ENCODE results near the gene NUDT3. TPM values are rescaled to one million over a fixed set of nuclear protein-coding genes. Genes with fewer than 3 reads are reported as not detected.
A peak's percentile ranks its signal among the peaks of the same experiment; 100 is the strongest.

NUDT3 gene
- polyA plus RNA-seq, 3 donors, result 9.3 to 33.3 (median 10.9) TPM

DNA sequence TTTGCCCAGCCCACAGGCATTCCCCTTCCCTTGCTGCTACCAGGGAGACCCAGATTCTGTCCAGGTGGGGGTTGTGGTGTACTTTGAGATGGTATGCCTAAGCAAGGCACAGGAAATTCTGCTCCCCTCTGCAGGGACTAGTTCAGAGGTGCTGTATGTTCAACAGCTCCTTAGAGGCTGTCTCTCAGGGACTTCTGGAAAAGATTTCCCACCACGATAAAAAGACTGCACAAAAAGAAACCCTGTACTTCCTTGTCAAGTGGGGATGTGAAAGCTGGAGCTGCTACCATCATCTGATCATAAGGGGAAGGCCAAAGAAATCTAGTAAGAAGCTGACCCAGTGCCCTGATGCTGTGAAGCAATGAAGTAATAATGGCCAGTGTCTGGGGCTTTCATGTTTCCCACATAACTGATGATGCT, 92.1 kb downstream of the NUDT3 start:
- intact Hi-C loops (cut with micrococcal nuclease), result loop anchor here in 1 of 2 donors (5.0 to 10.0 kb wide), 2 partner anchors 46 to 47 kb away; no protein-coding TSS in a partner anchor
- Histone ChIP-seq H3K4me1 (ENCODE audit: control insufficient read depth in 1 of 2, insufficient read depth in 2 of 2, low read length in 2 of 2) (peaks cover 17 to 19% of the 10 kb centered on the region in 2 donors), H3K4me2 (replicated peaks; ENCODE audit: extremely low read depth, low read length, poor library complexity, severe bottlenecking) (peak overlapping the region; percentile 62), H2AFZ (ENCODE audit: insufficient read depth, low read depth, low read length, poor library complexity, severe bottlenecking) (peak overlapping the region; percentile 43), H3K27ac (ENCODE audit: low read depth in 1 of 2, low read length in 2 of 2) (peak overlapping the region; percentile 77 to 88), H3K9me3 (replicated peaks in 1 of 2; ENCODE audit: control insufficient read depth in 1 of 2, insufficient read depth in 1 of 2, low read length in 2 of 2) (no peaks in the 10 kb centered on the region), H3K9ac (ENCODE audit: insufficient read depth, low read length, poor library complexity, severe bottlenecking) (peak overlapping the region; percentile 43), H3K4me3 (replicated peaks in 1 of 3; ENCODE audit: low read depth in 2 of 3, low read length in 3 of 3) (peak overlapping the region in 1 of 3 experiments; percentile 49), H3K79me2 (ENCODE audit: insufficient read depth, low read length) (peaks cover 76% of the 10 kb centered on the region), H3K36me3 (replicated peaks in 1 of 2; ENCODE audit: control insufficient read depth in 1 of 2, insufficient read depth in 2 of 2, low read length in 2 of 2) (peaks cover 2 to 7% of the 10 kb centered on the region in 2 donors), H3K27me3 (ENCODE audit: control insufficient read depth in 2 of 2, insufficient read depth in 2 of 2, low read length in 2 of 2) (no peaks in the 10 kb centered on the region), H4K20me1 (ENCODE audit: insufficient read depth, low read length) (peaks cover 16% of the 10 kb centered on the region)
- DNase-seq, result peak; percentile 62 to 80 (median 64)
- Mint-ChIP-seq H3K4me1 (peaks cover 23% of the 10 kb centered on the region), H3K27me3 (ENCODE audit: low read depth in 3 of 3) (no peaks in the 10 kb centered on the region), H3K4me3 (peak overlapping the region; percentile 53 to 79), H3K27ac (peak overlapping the region; percentile 81 to 94 (median 89)), H3K36me3 (peaks cover 13 to 22% of the 10 kb centered on the region in 2 donors), H3K9me3 (peaks cover 0 to 1% (median 0%) of the 10 kb centered on the region in 7 donors)
- TF ChIP-seq, protein P1, sequence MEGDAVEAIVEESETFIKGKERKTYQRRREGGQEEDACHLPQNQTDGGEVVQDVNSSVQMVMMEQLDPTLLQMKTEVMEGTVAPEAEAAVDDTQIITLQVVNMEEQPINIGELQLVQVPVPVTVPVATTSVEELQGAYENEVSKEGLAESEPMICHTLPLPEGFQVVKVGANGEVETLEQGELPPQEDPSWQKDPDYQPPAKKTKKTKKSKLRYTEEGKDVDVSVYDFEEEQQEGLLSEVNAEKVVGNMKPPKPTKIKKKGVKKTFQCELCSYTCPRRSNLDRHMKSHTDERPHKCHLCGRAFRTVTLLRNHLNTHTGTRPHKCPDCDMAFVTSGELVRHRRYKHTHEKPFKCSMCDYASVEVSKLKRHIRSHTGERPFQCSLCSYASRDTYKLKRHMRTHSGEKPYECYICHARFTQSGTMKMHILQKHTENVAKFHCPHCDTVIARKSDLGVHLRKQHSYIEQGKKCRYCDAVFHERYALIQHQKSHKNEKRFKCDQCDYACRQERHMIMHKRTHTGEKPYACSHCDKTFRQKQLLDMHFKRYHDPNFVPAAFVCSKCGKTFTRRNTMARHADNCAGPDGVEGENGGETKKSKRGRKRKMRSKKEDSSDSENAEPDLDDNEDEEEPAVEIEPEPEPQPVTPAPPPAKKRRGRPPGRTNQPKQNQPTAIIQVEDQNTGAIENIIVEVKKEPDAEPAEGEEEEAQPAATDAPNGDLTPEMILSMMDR (IDR thresholded peaks at IDR 0.05), result no peak
- no CpG with 5 or more reads among the region's 1 CpG for WGBS (ENCODE audit: insufficient coverage)

DNA sequence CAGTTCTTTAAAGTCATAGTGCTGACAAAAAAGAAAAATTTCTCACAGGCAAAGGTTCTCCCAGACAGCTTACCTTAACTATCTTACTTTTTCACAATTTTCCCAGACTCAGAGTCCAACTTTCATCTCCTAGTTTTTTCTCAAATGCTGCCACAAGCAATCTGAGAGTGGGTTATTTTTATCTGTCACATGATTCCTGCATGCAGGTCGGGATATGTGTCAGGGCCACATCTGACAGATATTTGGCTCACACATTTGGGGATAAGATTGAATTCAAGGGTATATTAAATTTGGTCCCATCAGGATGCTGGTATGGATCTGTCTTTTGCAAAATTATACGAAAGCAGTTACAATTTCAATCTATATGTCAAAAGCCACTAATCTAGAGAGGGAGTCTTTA, 93.5 kb downstream of the NUDT3 start:
- Mint-ChIP-seq H3K27me3 (ENCODE audit: low read depth in 3 of 3) (peaks cover 0 to 1% (median 0%) of the 10 kb centered on the region in 3 donors), H3K4me3 (no peak overlapping the region), H3K4me1 (peaks cover 22% of the 10 kb centered on the region), H3K27ac (peak overlapping the region in 1 of 7 donors; percentile 87), H3K36me3 (peaks cover 21 to 36% of the 10 kb centered on the region in 2 donors), H3K9me3 (peaks cover 0 to 1% (median 0%) of the 10 kb centered on the region in 7 donors)
- Histone ChIP-seq H3K4me3 (replicated peaks in 1 of 3; ENCODE audit: low read depth in 2 of 3, low read length in 3 of 3) (no peak overlapping the region), H3K27ac (ENCODE audit: low read depth in 1 of 2, low read length in 2 of 2) (peak overlapping the region in 1 of 2 donors; percentile 57), H3K36me3 (replicated peaks in 1 of 2; ENCODE audit: control insufficient read depth in 1 of 2, insufficient read depth in 2 of 2, low read length in 2 of 2) (peaks cover 11 to 21% of the 10 kb centered on the region in 2 donors), H3K4me2 (replicated peaks; ENCODE audit: extremely low read depth, low read length, poor library complexity, severe bottlenecking) (no peak overlapping the region), H4K20me1 (ENCODE audit: insufficient read depth, low read length) (peaks cover 12% of the 10 kb centered on the region), H3K27me3 (ENCODE audit: control insufficient read depth in 2 of 2, insufficient read depth in 2 of 2, low read length in 2 of 2) (no peaks in the 10 kb centered on the region), H2AFZ (ENCODE audit: insufficient read depth, low read depth, low read length, poor library complexity, severe bottlenecking) (no peak overlapping the region), H3K79me2 (ENCODE audit: insufficient read depth, low read length) (peaks cover 65% of the 10 kb centered on the region), H3K9me3 (replicated peaks in 1 of 2; ENCODE audit: control insufficient read depth in 1 of 2, insufficient read depth in 1 of 2, low read length in 2 of 2) (no peaks in the 10 kb centered on the region), H3K9ac (ENCODE audit: insufficient read depth, low read length, poor library complexity, severe bottlenecking) (no peak overlapping the region), H3K4me1 (ENCODE audit: control insufficient read depth in 1 of 2, insufficient read depth in 2 of 2, low read length in 2 of 2) (peaks cover 17 to 19% of the 10 kb centered on the region in 2 donors)
- no peak for DNase-seq
- intact Hi-C loops (cut with micrococcal nuclease), result no loop called here
- 36% methylated on average over 1 of the region's 2 CpGs for WGBS (ENCODE audit: insufficient coverage)
- TF ChIP-seq, protein P1 (IDR thresholded peaks at IDR 0.05), result no peak
